GM13977 (cell line): Measurements from ENCODE around the gene ENOX2.
"Not testable (repeated sequence)": the region's sequence is repeated elsewhere in the genome, so short reads cannot be mapped to it uniquely, and the experiment has no call there.

Source experiments
- DNase-seq: peaks from one replicate; pipeline ENCODE4 v3.0.0; 2012; ENCODE audit warnings: low spot score
- CTCF ChIP-seq: IDR thresholded peaks from 2 replicates; pipeline ENCODE4 v1.5.1; 2012; ENCODE audit warnings: mild to moderate bottlenecking, control low read depth; ENCODE audit not compliant: insufficient read depth; ENCODE audit errors: extremely low read depth, missing control alignments
- in situ Hi-C: fragments of 300-500 bp; cut with MboI; formaldehyde crosslinking; loops from one replicate; pipeline ENCODE4 v1.12.0; 2022; ENCODE audit warnings: low sequenced_read_pairs, low pct_unique_long_range_greater_than_20kb, mixed read lengths, inconsistent platforms; ENCODE audit not compliant: unreplicated experiment

The ENOX2 gene

GRCh38 chrX:130828641-130829040, 74.4 kb downstream of the ENOX2 start:
- in situ Hi-C loops, result no loop called here
- no peak for DNase-seq
- no peak for TF ChIP-seq CTCF

- TF ChIP-seq CTCF, result no peak
- no peak for DNase-seq
- in situ Hi-C loops, result no loop called here
Measured at GRCh38 chrX:130827648-130828047, 75.4 kb downstream of the ENOX2 start.

GRCh38 chrX:130826249-130826648, 76.8 kb downstream of the ENOX2 start:
- in situ Hi-C loops, result no loop called here
- no peak for TF ChIP-seq CTCF
- no peak for DNase-seq

- DNase-seq, result no peak
- no peak for TF ChIP-seq CTCF
- in situ Hi-C loops, result no loop called here
Measured at GRCh38 chrX:130825525-130825924, 77.5 kb downstream of the ENOX2 start.

- DNase-seq, in situ Hi-C loops: not testable (repeated sequence)
Measured at GRCh38 chrX:130819367-130819766, 83.6 kb downstream of the ENOX2 start.

- DNase-seq, result not testable (repeated sequence)
Measured at GRCh38 chrX:130813932-130814331, 89.1 kb downstream of the ENOX2 start.

GRCh38 chrX:130810561-130810960, 92.4 kb downstream of the ENOX2 start:
- no peak for DNase-seq
- in situ Hi-C loops, result no loop called here
- TF ChIP-seq CTCF, result no peak

More at GRCh38 chrX:130813932-130814331, 89.1 kb downstream of the ENOX2 start:
- in situ Hi-C loops, result not testable (repeated sequence)

GRCh38 chrX:130805903-130806302, 97.1 kb downstream of the ENOX2 start:
- in situ Hi-C loops, result no loop called here
- DNase-seq, result no peak
- no peak for TF ChIP-seq CTCF
